GM12872 (cell line): ENCODE results near the gene SLC35B2.

Source experiments
- TF ChIP-seq, protein P1 (sequence below): IDR thresholded peaks from 3 replicates; pipeline ENCODE4 v1.5.1; 2011; ENCODE audit warnings: low read depth, mild to moderate bottlenecking, low read length, moderate library complexity; ENCODE audit not compliant: insufficient read depth

Gene SLC35B2

DNA sequence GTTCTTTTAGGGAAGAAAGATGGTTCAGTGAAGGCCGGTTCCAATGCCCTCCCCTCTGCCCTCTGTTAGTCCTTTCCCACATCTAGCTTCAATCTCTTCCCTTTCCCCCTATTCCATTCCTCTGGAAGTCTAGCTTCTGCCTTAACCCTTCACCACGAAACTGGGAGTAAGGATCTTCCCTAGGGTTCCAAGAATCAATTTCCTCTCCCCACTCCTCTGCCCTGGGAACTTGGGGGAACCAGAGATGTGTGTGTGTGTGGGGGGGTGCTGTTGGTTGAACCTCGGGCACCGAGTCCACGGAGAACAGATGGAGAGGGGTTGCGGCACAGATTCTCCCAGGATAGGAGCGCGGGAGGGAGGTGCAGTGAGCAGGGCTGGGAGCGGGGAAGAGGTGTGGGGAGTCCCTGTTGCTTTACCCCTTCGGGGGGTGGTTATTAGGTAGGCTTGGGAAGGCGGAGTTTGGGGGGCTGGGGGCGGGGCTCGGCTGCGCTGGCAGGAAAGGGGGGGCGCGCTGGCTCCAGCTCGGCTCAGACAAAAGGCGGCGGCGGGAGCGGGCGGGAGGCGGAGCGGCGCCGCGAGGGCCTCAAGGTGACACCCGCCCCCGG is 12.7 kb upstream of the SLC35B2 start, which contains the start of gene TMEM151B:
Gene TMEM151B, plus strand, starts transcription at position 530 of the 605 bp plus-strand sequence. CDS start 293 bp downstream, outside the sequence.
- TF ChIP-seq, protein P1, sequence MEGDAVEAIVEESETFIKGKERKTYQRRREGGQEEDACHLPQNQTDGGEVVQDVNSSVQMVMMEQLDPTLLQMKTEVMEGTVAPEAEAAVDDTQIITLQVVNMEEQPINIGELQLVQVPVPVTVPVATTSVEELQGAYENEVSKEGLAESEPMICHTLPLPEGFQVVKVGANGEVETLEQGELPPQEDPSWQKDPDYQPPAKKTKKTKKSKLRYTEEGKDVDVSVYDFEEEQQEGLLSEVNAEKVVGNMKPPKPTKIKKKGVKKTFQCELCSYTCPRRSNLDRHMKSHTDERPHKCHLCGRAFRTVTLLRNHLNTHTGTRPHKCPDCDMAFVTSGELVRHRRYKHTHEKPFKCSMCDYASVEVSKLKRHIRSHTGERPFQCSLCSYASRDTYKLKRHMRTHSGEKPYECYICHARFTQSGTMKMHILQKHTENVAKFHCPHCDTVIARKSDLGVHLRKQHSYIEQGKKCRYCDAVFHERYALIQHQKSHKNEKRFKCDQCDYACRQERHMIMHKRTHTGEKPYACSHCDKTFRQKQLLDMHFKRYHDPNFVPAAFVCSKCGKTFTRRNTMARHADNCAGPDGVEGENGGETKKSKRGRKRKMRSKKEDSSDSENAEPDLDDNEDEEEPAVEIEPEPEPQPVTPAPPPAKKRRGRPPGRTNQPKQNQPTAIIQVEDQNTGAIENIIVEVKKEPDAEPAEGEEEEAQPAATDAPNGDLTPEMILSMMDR = no peak

DNA sequence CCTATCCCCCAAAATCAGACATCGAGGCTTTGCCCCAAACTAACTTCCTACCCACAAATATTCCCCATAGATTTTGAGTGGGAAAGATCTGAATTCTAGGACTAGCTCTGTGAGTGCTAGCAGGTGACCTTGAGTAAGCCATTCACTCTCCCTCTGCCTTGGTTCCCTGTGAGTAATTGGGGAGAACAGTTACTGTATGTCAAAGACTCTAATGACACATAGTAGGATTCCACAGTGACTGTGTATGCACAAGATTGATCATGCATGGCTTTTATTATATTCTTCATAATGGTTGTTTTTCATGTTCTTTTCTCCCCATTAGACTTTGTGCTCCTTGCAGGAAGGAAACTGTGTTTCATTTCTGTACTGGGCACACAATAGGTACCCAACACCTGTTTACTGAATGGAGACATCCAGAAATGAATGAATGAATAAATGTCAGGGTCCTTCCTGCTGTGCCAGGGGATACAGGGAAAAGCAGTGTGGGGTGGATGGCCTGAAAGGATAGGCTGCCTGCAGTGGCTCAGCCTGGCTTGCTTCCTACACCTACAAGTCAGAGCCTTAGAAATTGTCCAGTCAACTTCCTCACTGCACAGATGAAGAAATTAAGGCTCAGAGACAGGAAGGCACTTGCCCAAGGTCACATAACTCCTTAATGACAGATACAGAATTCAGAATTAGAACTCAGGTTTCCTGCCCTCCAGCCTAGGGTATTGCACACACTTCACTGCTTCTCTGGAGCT is 12.0 kb upstream of the SLC35B2 start:
- TF ChIP-seq, protein P1 = no peak

DNA sequence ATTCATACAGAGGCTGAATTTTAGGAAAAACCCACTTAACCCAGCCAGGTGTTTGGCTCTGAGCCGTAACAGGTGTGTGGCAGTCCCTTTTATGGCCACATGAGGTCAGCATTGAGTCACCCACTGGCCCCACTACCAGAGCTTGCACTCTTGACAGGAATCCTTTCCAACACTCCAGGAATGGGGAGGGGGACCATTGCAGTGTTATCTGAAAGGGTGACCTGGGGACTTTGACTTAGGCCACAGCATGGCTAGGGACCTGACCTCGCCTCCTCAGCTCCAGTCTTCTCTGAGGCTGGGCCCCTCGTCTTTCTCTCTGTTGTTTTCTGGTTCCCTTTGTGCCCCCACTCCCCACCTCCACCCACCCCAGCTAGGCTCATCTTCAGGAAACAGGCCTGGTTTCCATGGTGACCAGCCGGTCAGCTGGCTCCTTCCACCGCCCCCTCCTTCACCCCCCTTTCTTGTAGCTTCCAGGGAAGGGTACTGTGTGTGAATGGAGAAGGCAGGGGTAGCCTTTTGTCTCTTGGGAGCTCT is 10.8 kb upstream of the SLC35B2 start:
- TF ChIP-seq, protein P1 = peak; percentile 97

DNA sequence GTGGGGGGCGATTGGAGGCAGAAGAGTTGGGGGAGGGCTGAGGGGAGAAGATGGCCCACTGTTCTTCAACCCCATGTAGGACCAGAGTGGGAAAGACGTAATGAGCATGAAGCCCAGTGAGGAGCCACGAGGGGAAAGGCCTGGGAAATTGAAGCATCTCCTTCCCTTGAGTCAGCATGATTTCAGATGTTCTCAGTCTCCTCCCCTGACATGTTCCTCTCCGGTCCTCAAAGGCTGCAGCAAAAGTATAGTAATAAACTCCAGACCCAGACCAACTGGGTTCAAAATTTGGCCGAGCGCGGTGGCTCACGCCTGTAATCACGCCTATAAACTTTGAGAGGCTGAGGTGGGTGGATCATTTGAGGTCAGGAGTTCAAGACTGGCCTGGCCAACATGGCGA is 9.9 kb upstream of the SLC35B2 start:
- TF ChIP-seq, protein P1 = no peak

DNA sequence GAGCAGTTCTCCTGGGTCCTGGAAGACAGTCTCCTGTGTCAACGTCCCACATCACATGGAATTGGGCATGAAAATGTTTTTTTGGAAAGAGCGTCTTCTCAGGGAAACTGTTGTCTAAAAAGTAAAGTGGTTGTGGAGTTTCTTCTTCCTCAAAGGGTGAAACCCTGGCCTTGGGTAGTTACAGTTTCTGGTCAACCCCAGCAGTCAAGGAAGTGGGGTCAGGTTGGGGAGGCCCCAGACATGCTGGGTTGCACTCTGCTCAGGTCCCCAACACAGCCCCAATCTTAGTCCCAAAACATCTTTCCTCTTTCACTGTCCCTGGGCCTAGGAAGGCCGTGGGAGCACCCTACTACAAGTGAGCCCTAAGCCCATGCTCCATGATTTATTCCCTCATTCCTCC is 9.0 kb upstream of the SLC35B2 start:
- TF ChIP-seq, protein P1 = no peak

DNA sequence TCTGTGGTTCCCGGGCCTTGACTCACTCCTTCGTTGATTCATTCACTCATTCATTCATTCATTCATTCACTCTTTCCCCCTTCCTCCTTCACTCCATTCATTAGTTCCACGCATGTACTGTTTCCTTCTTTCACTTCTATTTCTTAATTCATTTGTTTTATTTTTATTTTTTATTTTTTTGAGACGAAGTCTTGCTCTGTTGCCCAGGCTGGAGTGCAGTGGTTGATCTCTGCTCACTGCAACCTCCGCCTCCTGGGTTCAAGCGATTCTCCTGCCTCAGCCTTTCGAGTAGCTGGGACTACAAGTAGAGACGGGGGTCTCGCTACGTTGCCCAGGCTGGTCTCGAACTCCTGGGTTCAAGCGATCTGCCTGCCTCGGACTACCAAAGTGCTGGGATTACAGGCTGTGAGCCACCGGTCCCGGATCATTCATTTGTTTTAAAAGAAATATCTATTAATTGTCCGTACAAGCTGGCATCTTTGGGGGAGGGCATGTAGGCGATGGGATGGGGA is 8.4 kb upstream of the SLC35B2 start:
- TF ChIP-seq, protein P1 = no peak

DNA sequence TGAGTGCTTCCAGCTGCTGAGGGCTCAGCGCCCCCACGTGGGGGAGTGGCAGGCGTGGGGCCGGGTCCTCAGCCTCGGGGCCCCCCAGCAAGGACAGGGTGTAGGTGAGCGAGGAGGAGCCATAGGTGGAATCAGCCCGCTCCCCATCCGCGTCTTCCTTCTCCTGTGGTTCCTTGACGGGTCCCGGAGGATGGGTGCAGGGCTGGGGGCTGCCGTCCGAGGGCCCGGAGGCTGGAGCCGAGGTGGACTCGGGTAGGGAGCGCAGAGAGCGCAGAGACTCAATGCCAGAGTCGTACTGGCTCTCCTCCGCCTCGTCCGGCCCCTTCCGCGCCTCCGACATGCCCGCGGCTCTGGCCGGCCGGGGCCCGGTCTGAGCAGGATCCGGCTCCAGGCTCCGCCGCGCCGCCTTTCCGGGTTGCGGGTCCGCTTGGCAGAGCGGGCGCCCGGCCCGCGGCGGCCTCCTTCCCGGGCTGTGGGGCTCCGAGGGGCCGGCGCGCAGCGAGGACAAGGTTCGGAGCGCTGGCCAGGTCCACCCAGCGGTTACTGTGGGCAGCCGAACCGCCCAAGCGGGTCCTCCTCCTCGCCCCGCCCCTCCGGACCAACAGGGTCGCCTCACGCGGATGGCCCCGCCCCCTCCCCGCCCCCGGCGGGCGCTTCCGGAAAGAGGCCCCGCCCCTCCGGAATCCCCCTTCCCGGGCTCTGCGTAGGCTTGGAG is 7.8 kb upstream of the SLC35B2 start, which contains the start of gene NFKBIE:
Gene NFKBIE, minus strand, starts transcription at position 545 of the 715 bp plus-strand sequence. Its CDS starts 205 bp downstream, at position 340.
- TF ChIP-seq, protein P1 = peak; percentile 42
